HG02759 (cell line): Measurements from ENCODE around the gene C19orf44.
A peak's percentile ranks its signal among the peaks of the same experiment; 100 is the strongest.
"Not testable (repeated sequence)": the region's sequence is repeated elsewhere in the genome, so short reads cannot be mapped to it uniquely, and the experiment has no call there.

Experiments
- ATAC-seq: cut with Tn5 transposase; IDR thresholded peaks from one replicate; pipeline ENCODE4 v1.9.1; 2021; ENCODE audit warnings: mild to moderate bottlenecking, moderate library complexity; ENCODE audit not compliant: unreplicated experiment

The C19orf44 gene

GRCh38 chr19:16532440-16533234 lies 36.4 kb downstream of the C19orf44 start:
- ATAC-seq = no peak

- no peak for ATAC-seq
These were observed 39.2 kb downstream of the C19orf44 start for GRCh38 chr19:16535381-16535780.

GRCh38 chr19:16536130-16536529 lies 39.9 kb downstream of the C19orf44 start:
- ATAC-seq = no peak

GRCh38 chr19:16537111-16537510 lies 40.9 kb downstream of the C19orf44 start:
- no peak for ATAC-seq

- ATAC-seq = no peak
These were observed 44.8 kb downstream of the C19orf44 start for GRCh38 chr19:16540948-16541347.

GRCh38 chr19:16541526-16542044 lies 45.4 kb downstream of the C19orf44 start:
- peak; percentile 2 for ATAC-seq

GRCh38 chr19:16542045-16542909 lies 46.1 kb downstream of the C19orf44 start, which contains the start of gene CHERP:
CHERP (minus strand) TSS chr19:16542437; CDS start chr19:16542378, 59 bp downstream.
- peak; percentile 83 for ATAC-seq

GRCh38 chr19:16542910-16543472 lies 46.8 kb downstream of the C19orf44 start:
- no peak for ATAC-seq

GRCh38 chr19:16543734-16544133 lies 47.5 kb downstream of the C19orf44 start:
- ATAC-seq = not testable (repeated sequence)

- ATAC-seq = no peak
These were observed 48.5 kb downstream of the C19orf44 start for GRCh38 chr19:16544473-16545231.

GRCh38 chr19:16548956-16549355 lies 52.8 kb downstream of the C19orf44 start:
- ATAC-seq = no peak

GRCh38 chr19:16551902-16552301 lies 55.7 kb downstream of the C19orf44 start:
- not testable (repeated sequence) for ATAC-seq

GRCh38 chr19:16554776-16555175 lies 58.6 kb downstream of the C19orf44 start:
- ATAC-seq = no peak

GRCh38 chr19:16559780-16560276 lies 63.6 kb downstream of the C19orf44 start:
- no peak for ATAC-seq

GRCh38 chr19:16561382-16561781 lies 65.2 kb downstream of the C19orf44 start:
- ATAC-seq = no peak

GRCh38 chr19:16562608-16563025 lies 66.4 kb downstream of the C19orf44 start:
- no peak for ATAC-seq

GRCh38 chr19:16564842-16565241 lies 68.6 kb downstream of the C19orf44 start:
- no peak for ATAC-seq

GRCh38 chr19:16566161-16566560 lies 70.0 kb downstream of the C19orf44 start:
- ATAC-seq = no peak

GRCh38 chr19:16566702-16567101 lies 70.5 kb downstream of the C19orf44 start:
- ATAC-seq = no peak

GRCh38 chr19:16569609-16570320 lies 73.6 kb downstream of the C19orf44 start:
- no peak for ATAC-seq
